ENCODE data around the gene ILF3. TPM values are rescaled to one million over a fixed set of nuclear protein-coding genes. Genes with fewer than 3 reads are reported as not detected.
A peak's percentile ranks its signal among the peaks of the same experiment; 100 is the strongest.

ILF3 gene
- total RNA-seq, 1 experiment from 2014 or later: 113 TPM

GRCh38 chr19:10699650-10700335 lies 45.6 kb downstream of the ILF3 start:
- Histone ChIP-seq H3K4me1 (ENCODE audit: low read length) (peaks cover 10% of the 10 kb centered on the region), H3K79me2 (ENCODE audit: low read length) (peaks cover 9% of the 10 kb centered on the region; the same call in 1 of the 2 replicates), H4K20me1 (ENCODE audit: insufficient read depth, low read depth, low read length) (peaks cover 15% of the 10 kb centered on the region), H3K27ac (ENCODE audit: low read length) (no peak overlapping the region), H3K4me2 (ENCODE audit: low read depth, low read length, poor library complexity, severe bottlenecking) (peak overlapping the region; percentile 96), H2AFZ (ENCODE audit: low read length) (no peak overlapping the region), H3K27me3 (ENCODE audit: low read length) (no peaks in the 10 kb centered on the region), H3K9me3 (ENCODE audit: low read length) (no peaks in the 10 kb centered on the region), H3K4me3 (ENCODE audit: low read length) (no peak overlapping the region), H3K9ac (ENCODE audit: low read length) (no peak overlapping the region), H3K36me3 (ENCODE audit: insufficient read depth, low read length) (no peaks in the 10 kb centered on the region), H3K9me2 (replicated peaks; ENCODE audit: insufficient read depth, low read length) (no peaks in the 10 kb centered on the region)
- DNase-seq: peak; percentile 93

DNA sequence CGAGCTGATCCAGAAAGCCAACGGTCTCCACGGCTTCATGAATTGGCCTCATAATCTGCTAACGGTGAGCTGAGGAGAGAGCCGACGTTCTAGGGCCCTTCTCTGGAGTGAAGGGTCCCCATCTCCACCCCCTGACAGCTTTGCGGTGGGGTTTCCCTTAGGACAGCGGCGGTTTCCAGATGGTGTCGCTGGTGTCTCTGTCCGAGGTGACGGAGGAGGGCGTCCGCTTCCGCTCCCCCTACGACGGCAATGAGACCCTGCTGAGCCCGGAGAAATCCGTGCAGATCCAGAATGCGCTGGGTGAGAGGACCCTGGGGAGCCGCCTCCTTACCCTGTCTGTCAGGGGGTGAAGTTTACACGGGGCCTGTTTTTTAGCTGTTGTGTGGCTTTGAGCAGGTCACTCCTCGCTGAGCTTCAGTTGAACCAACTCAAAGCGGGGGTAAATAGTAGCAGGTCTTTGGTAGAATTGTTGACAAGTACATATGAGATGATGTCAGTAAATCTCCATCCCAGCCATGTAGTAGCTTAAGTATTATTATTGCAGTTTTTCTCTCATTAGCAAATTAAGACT lies 47.9 kb downstream of the ILF3 start:
- no peaks in the 10 kb centered on the region for H3K27me3 ChIP-seq (ENCODE audit: low read length)
- H3K79me2 ChIP-seq (ENCODE audit: low read length): peaks cover 9% of the 10 kb centered on the region; the same call in 1 of the 2 replicates
- H4K20me1 ChIP-seq (ENCODE audit: insufficient read depth, low read depth, low read length): no peaks in the 10 kb centered on the region
- peak overlapping the region; percentile 97 for H3K4me3 ChIP-seq (ENCODE audit: low read length)
- peak overlapping the region; percentile 44 for H3K27ac ChIP-seq (ENCODE audit: low read length)
- H3K9ac ChIP-seq (ENCODE audit: low read length): peak overlapping the region; percentile 90
- H3K4me1 ChIP-seq (ENCODE audit: low read length): peaks cover 10% of the 10 kb centered on the region
- no peaks in the 10 kb centered on the region for H3K9me3 ChIP-seq (ENCODE audit: low read length)
- no peaks in the 10 kb centered on the region for H3K36me3 ChIP-seq (ENCODE audit: insufficient read depth, low read length)
- peak overlapping the region; percentile 89 for H2AFZ ChIP-seq (ENCODE audit: low read length)
- H3K9me2 ChIP-seq (replicated peaks; ENCODE audit: insufficient read depth, low read length): no peaks in the 10 kb centered on the region
- peak overlapping the region; percentile 96 for H3K4me2 ChIP-seq (ENCODE audit: low read depth, low read length, poor library complexity, severe bottlenecking)
- peak; percentile 82 for DNase-seq

GRCh38 chr19:10706990-10707389 lies 52.8 kb downstream of the ILF3 start:
- Histone ChIP-seq H3K79me2 (ENCODE audit: low read length) (peaks cover 4% of the 10 kb centered on the region; the same call in 1 of the 2 replicates), H3K36me3 (ENCODE audit: insufficient read depth, low read length) (no peaks in the 10 kb centered on the region), H3K4me2 (ENCODE audit: low read depth, low read length, poor library complexity, severe bottlenecking) (no peak overlapping the region), H3K4me1 (ENCODE audit: low read length) (peaks cover 4% of the 10 kb centered on the region), H3K9me2 (replicated peaks; ENCODE audit: insufficient read depth, low read length) (no peaks in the 10 kb centered on the region), H3K27me3 (ENCODE audit: low read length) (no peaks in the 10 kb centered on the region), H3K27ac (ENCODE audit: low read length) (no peak overlapping the region), H3K9me3 (ENCODE audit: low read length) (no peaks in the 10 kb centered on the region), H3K4me3 (ENCODE audit: low read length) (no peak overlapping the region), H2AFZ (ENCODE audit: low read length) (no peak overlapping the region), H4K20me1 (ENCODE audit: insufficient read depth, low read depth, low read length) (no peaks in the 10 kb centered on the region), H3K9ac (ENCODE audit: low read length) (no peak overlapping the region)
- DNase-seq: no peak

- Histone ChIP-seq H3K9me3 (ENCODE audit: low read length) (no peaks in the 10 kb centered on the region), H3K9me2 (replicated peaks; ENCODE audit: insufficient read depth, low read length) (no peaks in the 10 kb centered on the region), H3K27ac (ENCODE audit: low read length) (no peak overlapping the region), H4K20me1 (ENCODE audit: insufficient read depth, low read depth, low read length) (no peaks in the 10 kb centered on the region), H3K4me1 (ENCODE audit: low read length) (peaks cover under 1% of the 10 kb centered on the region), H3K4me3 (ENCODE audit: low read length) (no peak overlapping the region), H3K9ac (ENCODE audit: low read length) (no peak overlapping the region), H3K27me3 (ENCODE audit: low read length) (no peaks in the 10 kb centered on the region), H2AFZ (ENCODE audit: low read length) (no peak overlapping the region), H3K79me2 (ENCODE audit: low read length) (no peaks in the 10 kb centered on the region), H3K4me2 (ENCODE audit: low read depth, low read length, poor library complexity, severe bottlenecking) (no peak overlapping the region), H3K36me3 (ENCODE audit: insufficient read depth, low read length) (no peaks in the 10 kb centered on the region)
- no peak for DNase-seq
Measured at GRCh38 chr19:10707440-10707839, 53.3 kb downstream of the ILF3 start.

DNA sequence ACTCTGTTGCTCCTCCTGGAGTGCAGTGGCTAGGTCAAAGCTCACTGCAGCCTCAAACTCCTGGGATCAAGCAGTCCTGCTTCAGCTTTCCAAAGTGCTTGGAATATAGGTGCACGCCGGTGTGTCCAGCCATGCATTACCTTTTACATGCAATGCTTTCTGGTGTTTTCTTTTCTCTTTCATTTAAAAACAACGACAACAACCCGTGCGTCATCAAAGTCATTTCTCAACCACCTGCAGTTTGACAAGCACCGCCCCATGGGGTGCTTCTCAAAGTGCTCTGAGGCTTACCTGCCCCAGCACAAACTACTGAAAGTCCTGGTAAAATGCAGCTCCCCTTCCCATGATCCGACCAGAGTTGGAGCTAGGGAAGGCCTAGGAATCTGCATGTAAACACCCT lies 54.1 kb downstream of the ILF3 start:
- H3K27ac ChIP-seq (ENCODE audit: low read length): no peak overlapping the region
- no peaks in the 10 kb centered on the region for H4K20me1 ChIP-seq (ENCODE audit: insufficient read depth, low read depth, low read length)
- no peak overlapping the region for H3K4me2 ChIP-seq (ENCODE audit: low read depth, low read length, poor library complexity, severe bottlenecking)
- H3K36me3 ChIP-seq (ENCODE audit: insufficient read depth, low read length): no peaks in the 10 kb centered on the region
- DNase-seq: no peak
- no peaks in the 10 kb centered on the region for H3K9me2 ChIP-seq (replicated peaks; ENCODE audit: insufficient read depth, low read length)
- no peaks in the 10 kb centered on the region for H3K27me3 ChIP-seq (ENCODE audit: low read length)
- no peak overlapping the region for H3K4me3 ChIP-seq (ENCODE audit: low read length)
- no peaks in the 10 kb centered on the region for H3K4me1 ChIP-seq (ENCODE audit: low read length)
- H3K79me2 ChIP-seq (ENCODE audit: low read length): no peaks in the 10 kb centered on the region
- no peak overlapping the region for H3K9ac ChIP-seq (ENCODE audit: low read length)
- no peak overlapping the region for H2AFZ ChIP-seq (ENCODE audit: low read length)
- no peaks in the 10 kb centered on the region for H3K9me3 ChIP-seq (ENCODE audit: low read length)

GRCh38 chr19:10712045-10712444 lies 57.9 kb downstream of the ILF3 start:
- no peak for DNase-seq
- Histone ChIP-seq H3K27me3 (ENCODE audit: low read length) (no peaks in the 10 kb centered on the region), H3K9me2 (replicated peaks; ENCODE audit: insufficient read depth, low read length) (no peaks in the 10 kb centered on the region), H3K36me3 (ENCODE audit: insufficient read depth, low read length) (no peaks in the 10 kb centered on the region), H4K20me1 (ENCODE audit: insufficient read depth, low read depth, low read length) (no peaks in the 10 kb centered on the region), H3K4me3 (ENCODE audit: low read length) (no peak overlapping the region), H3K9me3 (ENCODE audit: low read length) (no peaks in the 10 kb centered on the region), H3K4me1 (ENCODE audit: low read length) (peaks cover under 1% of the 10 kb centered on the region; the same call in 1 of the 2 replicates), H3K9ac (ENCODE audit: low read length) (no peak overlapping the region), H3K4me2 (ENCODE audit: low read depth, low read length, poor library complexity, severe bottlenecking) (no peak overlapping the region), H3K79me2 (ENCODE audit: low read length) (no peaks in the 10 kb centered on the region), H2AFZ (ENCODE audit: low read length) (no peak overlapping the region), H3K27ac (ENCODE audit: low read length) (no peak overlapping the region)

DNA sequence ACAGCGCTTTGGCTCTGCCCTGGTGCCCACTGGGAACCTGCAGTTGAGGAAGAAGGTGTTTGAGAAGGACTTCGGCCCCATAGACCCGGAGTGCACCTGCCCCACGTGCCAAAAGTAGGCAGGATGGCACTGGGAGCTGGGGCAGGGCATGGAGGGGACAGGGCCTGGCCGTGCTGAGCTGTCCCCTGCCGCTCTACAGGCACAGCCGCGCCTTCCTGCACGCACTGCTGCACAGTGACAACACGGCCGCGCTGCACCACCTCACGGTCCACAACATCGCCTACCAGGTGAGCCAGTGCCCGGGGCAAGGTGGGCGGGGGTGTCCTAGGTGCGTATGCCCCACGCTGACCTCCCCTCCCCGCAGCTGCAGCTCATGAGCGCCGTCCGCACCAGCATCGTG lies 58.6 kb downstream of the ILF3 start:
- Histone ChIP-seq H3K9me3 (ENCODE audit: low read length) (no peaks in the 10 kb centered on the region), H3K9ac (ENCODE audit: low read length) (no peak overlapping the region), H3K4me2 (ENCODE audit: low read depth, low read length, poor library complexity, severe bottlenecking) (no peak overlapping the region), H3K79me2 (ENCODE audit: low read length) (no peaks in the 10 kb centered on the region), H3K4me3 (ENCODE audit: low read length) (no peak overlapping the region), H3K4me1 (ENCODE audit: low read length) (peaks cover 2% of the 10 kb centered on the region; the same call in 1 of the 2 replicates), H3K27ac (ENCODE audit: low read length) (no peak overlapping the region), H3K27me3 (ENCODE audit: low read length) (no peaks in the 10 kb centered on the region), H3K9me2 (replicated peaks; ENCODE audit: insufficient read depth, low read length) (no peaks in the 10 kb centered on the region), H2AFZ (ENCODE audit: low read length) (no peak overlapping the region), H3K36me3 (ENCODE audit: insufficient read depth, low read length) (no peaks in the 10 kb centered on the region), H4K20me1 (ENCODE audit: insufficient read depth, low read depth, low read length) (no peaks in the 10 kb centered on the region)
- DNase-seq: no peak

- H3K9me2 ChIP-seq (replicated peaks; ENCODE audit: insufficient read depth, low read length): no peaks in the 10 kb centered on the region
- peaks cover 4% of the 10 kb centered on the region for H3K79me2 ChIP-seq (ENCODE audit: low read length)
- H3K4me2 ChIP-seq (ENCODE audit: low read depth, low read length, poor library complexity, severe bottlenecking): no peak overlapping the region
- H3K27me3 ChIP-seq (ENCODE audit: low read length): no peaks in the 10 kb centered on the region
- no peak overlapping the region for H3K27ac ChIP-seq (ENCODE audit: low read length)
- no peak overlapping the region for H3K9ac ChIP-seq (ENCODE audit: low read length)
- no peaks in the 10 kb centered on the region; the same call in 1 of the 2 replicates for H4K20me1 ChIP-seq (ENCODE audit: insufficient read depth, low read depth, low read length)
- no peak overlapping the region for H3K4me3 ChIP-seq (ENCODE audit: low read length)
- peaks cover 2% of the 10 kb centered on the region; the same call in 1 of the 2 replicates for H3K4me1 ChIP-seq (ENCODE audit: low read length)
- no peak overlapping the region for H2AFZ ChIP-seq (ENCODE audit: low read length)
- H3K9me3 ChIP-seq (ENCODE audit: low read length): no peaks in the 10 kb centered on the region
- H3K36me3 ChIP-seq (ENCODE audit: insufficient read depth, low read length): no peaks in the 10 kb centered on the region
- DNase-seq: no peak
Measured at GRCh38 chr19:10713317-10713716, 59.2 kb downstream of the ILF3 start.

All from Karpas-422 (cell line).